Left hindlimb (tissue), 1 donor: ENCODE data around the gene MBD5.

Experiments
- DNase-seq: peaks from one replicate; pipeline ENCODE4 v3.0.0-alpha.2; 2018

Gene MBD5

DNA sequence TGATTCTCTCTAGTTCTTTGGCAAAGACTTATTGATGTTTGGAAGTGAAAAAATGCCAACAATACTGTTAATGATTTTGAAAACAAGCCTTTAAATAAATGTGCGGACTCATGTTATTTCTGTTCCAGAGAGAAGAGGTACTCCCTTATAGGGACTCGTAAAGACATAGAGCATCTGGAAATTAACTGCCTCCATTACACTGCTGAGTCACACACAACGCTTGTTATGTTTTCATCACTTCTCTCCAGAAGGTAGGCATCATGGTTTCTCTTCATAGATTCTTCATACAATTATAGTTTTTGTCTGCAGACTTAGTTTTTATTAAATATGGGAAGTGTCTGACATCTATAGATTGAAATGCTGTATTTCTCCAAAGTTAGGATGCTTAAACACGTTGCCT is 321.2 kb downstream of the MBD5 start:
- no peak for DNase-seq

DNA sequence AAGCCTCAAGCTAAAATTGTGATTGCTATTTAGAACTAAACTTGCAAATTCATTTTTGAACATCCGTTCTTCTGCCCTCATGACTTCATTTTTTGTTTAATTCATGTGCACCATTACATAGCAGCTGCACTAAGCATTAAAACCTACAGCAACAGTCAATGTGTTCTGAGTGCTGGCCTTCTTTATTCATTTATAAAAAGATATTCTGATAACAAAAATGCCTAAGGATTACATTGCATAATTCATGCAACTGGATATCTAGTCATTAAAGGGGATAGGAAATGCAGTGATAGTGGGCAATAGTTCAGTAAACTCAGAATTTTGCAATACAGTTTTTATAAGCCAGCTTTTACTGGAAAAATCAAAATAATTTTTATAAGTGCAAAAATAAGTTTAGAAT is 329.3 kb downstream of the MBD5 start:
- DNase-seq = no peak

DNA sequence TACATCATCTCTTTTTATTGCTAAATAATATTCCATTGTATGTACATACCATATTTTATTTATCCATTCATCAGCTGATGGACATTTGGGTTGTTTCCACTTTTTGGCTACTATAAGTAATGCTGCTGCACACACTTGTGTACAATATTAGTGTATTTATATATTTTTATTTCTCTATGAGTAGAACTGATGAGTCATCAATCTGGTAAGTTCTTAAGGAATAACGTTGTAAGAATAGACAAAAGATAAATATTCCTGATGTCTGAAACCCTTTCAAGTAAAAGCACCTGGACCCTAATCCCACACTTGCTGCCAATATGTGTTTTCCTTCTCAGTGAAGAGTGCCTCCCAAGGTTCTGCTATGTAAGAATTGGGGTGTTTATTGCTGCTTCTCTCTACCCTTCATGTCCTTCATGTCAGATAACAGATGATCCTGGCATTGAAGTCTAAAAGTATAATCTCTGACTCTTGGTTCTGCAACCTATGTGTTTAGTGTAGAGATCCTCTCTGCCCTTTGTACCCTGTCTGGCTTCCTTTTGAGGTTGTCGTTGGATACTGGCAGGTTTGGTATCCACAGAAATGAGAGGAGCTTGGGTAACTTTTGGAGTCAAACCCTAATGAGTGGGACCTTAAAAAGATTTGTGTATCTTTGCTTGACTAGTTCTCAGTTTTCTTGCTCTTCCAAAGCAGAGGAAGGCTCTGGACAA is 330.7 kb downstream of the MBD5 start:
- DNase-seq = no peak

DNA sequence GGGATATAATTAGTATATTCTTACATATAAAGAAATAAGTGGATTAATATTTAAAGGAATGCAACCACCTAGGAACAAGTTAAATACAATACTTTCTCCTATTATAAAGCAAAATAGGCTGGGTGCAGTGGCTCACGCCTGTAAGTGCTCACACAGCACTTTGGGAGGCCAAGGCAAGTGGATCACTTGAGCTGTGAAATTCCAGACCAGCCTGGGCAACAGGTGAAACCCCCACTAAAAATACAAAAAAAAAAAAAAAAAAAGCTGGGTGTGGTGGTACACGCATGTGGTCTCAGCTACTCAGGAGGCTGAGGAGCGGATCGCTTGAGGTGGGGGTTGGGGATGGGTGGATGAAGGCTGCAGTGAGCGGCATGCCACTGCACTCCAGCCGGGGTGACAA is 337.5 kb downstream of the MBD5 start:
- no peak for DNase-seq

DNA sequence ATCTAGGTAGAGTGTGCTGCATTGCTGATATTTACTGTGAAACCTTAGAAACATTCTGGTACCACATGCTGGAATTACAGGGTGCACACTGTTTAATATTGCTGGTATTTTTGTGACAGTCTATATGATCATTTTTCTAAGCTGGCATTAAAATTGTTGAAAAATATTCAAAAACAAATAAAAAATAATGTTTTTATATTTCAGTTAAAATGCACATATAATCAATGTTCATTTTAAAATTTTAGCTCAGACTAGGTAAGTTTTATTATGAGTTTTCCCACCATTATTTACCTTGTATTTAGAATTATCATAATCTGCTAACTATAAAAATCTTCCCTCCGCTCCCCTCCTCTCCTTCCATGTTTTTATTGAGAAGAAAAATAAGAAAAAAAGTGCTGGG is 339.8 kb downstream of the MBD5 start:
- no peak for DNase-seq

DNA sequence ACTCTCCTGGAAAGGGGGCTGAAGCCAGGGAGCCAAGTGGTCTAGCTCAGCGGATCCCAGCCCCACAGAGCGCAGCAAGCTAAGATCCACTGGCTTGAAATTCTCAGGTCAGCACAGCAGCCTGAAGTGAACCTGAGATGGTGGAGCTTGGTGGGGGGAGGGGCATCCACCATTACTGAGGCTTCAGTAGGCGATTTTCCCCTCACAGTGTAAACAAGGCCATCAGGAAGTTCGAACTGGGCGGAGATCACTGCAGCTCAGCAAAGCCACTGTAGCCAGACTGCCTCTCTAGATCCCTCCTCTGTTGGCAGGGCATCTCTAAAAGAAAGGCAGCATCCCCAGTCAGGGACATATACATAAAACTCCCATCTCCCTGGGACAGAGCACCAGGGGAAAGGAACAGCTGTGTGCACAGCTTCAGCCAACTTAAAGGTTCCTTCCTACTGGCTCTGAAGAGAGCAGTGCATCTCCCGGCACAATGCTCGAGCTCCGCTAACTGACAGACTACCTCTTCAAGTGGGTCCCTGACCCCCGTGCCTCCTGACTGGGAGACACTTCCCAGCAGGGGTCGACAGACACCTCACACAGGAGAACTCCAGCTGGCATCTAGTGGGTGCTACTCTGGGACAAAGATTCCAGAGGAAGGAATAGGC is 341.4 kb downstream of the MBD5 start:
- no peak for DNase-seq

DNA sequence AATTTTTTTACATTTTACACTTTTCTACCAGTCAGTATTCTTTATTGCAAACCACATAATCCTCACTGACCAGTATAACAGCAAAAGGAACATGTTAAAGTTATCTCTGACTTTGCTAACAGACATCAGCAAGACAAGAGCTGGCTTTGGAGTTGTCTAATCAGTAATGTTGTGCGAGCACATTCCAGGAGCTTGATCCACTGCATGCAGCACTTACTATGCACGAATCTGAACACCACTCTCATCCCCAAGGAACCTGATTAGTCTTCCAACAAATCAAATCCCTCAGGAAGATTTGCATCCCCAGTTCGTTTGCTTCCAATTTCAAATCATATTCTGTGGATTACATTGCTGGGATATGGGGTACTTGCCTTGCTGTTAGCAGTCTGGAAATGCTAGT is 354.3 kb downstream of the MBD5 start:
- DNase-seq = no peak

DNA sequence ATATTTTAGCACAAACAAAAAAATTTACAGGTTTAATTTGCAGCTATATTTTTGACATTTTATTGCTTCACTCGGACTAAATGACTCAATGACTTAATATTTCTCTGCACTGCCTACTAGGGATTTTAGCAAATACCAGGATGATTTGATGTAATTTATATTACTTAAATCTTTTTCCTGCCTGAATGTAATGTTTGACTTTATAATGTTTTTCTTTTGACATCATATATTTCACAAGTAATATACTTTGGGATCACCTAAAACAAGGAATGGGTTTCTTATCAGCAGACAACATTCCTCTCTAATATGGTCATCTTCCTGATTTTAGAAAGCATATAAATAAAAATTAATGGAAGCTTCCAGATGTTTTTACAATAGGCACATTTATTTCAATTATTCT is 370.4 kb downstream of the MBD5 start:
- DNase-seq = no peak

DNA sequence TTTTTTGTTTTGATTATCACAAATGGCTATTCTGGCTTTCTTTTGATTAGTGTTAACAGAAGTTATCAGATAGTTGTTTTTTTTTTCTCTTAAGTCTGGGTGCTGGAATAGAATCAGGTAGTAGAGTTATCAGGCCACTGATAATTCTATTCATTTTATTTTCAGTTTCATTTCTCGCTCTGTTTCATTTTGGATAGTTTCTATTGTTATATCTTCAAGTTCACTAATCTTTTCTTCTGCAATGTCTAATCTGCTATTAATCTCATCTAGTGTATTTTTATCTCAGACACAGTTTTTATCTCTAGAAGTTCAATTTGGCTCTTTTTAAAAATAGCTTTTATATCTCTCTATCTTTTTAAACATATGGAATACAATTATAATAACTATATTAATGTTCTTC is 381.9 kb downstream of the MBD5 start:
- DNase-seq = no peak

DNA sequence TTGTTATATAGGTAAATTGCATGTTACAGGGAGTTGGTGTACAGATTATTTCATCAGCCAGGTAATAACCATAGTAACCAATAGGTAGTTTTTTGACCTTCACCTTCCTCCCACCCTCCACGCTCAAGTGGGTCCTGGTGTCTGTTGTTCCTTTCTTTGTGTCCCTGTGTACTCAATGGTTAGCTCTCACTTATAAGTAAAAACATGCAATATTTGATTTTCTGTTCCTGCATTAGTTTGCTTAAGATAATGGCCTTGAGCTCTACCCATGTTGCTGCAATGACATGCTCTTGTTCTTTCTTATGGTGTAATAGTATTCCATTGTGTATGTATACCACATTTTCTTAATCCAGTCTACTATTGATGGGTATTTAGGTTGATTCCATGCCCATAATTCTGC is 390.0 kb downstream of the MBD5 start:
- no peak for DNase-seq

DNA sequence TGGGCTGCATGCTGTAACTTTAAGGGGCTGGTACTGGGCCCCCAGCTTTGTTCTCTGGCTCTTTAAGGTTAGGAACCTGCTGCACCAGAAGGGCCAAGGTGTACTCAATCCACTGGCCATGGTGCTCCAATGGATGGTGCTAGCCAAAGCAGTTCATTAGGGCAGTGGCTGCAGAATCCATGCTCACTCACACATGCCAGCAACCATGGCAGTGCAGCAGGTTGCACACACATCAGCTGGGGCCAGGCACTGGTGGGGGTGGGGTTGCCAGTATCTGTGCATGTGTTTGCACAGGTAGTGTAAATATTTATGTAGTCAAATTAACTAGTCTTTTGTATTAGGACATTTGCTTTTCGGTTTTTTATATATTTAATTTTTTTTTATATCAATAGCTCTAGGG is 395.4 kb downstream of the MBD5 start:
- no peak for DNase-seq

DNA sequence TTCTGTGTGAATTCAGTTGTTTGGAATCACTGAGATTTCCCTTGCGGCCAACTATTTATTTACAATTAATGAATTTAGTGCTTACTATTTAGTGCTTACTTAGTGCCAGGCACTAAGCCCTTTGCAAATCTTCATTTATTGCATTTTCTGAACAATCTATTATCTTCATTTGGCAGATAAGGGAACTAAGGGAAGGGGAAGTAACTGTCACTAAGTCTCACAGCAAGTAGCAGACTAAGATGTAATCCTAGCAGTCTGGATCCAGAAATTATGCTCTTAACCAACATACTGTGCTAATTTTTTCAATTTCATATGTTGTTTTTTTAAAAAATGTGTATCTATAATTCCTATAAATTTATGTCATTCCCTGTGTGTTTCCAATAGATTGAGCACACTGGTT is 409.2 kb downstream of the MBD5 start:
- DNase-seq = no peak

DNA sequence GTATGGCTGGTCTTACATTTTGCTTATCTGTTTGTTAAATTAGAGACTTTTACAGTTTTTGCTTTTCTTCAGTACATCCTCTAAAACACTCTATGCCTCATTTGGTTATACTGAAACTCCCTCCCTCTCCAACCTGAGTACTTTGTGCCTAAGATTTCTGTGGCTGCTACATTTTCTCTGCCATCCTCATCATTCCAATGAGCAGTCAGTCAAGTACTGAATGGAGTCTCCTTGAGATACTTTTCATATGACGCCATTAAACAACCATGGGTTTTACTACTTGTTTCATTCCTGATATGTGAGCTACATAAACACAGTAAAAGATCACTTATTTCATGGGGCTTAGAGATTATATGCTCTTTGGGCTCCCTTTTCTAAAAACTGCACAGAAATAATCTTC is 427.0 kb downstream of the MBD5 start:
- DNase-seq = no peak

DNA sequence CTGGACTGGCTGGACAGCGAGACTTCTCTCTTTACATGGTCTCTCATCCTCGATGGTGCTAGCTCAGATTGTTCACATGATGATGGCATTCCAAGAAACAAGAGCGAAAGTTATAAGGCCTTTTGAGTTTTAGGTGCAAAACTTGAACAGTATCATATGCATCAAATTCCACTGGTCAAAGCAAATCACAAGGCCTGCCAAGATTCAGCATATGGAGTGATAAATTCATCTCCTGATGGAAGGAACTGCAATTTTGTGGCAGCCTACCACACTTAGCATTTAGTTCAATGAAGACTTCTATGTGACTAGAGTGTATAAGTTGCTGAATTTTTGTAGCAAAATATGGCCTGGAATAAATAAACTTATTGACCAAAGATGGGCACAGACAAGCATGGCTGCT is 429.6 kb downstream of the MBD5 start:
- DNase-seq = no peak

DNA sequence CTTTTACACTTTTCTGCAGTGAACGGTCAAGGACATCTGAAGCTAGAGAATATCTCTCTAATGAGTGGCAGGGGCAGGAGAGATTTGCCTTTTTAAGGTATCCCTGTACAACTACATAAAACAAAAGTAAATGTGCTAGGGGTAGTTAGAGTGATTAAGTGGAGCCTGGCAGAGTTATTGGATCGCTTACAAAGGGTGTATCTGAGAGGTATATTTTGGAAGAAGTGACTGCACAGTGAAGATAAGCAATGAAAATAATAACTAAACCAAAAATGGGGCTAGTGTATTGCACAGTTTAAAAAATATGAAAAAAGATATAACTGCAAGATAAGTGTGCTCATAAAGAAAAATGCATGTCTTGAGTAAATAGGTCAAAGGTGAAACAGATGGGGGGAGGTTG is 430.2 kb downstream of the MBD5 start:
- no peak for DNase-seq

DNA sequence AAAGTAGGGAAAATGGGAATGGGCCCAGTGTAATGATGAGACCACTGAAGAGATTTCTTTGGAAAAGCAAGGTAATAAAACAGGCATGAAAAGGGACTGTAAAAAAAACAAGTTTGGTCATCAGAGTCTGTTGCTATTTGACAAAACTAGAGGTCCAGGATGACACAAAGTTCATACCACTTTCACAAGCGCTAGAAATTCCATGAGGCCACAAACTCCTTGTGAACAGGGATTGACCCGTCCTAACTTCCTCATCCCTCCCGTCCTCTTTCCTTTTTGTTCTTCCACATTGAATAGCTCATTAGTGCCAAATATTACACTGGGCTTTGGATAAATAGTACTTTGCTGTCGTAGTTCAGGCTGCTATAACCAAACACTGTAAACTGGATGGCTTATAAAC is 434.9 kb downstream of the MBD5 start:
- no peak for DNase-seq

DNA sequence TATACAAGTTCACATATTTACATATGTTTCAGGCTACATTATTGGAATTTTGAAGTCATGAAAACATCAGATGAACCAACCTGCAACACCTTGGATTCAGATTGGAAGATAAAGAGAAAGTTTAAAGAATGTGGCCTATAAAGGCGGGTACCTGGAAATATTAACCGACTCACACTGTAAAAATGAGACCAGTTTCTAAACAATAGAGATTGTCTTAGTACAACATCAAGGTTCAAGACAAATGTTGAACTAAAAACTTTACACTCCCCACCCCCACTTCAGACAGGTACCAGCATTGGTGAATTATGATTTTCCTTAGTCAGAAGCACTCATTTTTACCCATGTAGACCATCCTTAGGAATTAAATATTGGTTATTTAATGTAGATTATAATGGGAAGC is 437.3 kb downstream of the MBD5 start:
- no peak for DNase-seq

DNA sequence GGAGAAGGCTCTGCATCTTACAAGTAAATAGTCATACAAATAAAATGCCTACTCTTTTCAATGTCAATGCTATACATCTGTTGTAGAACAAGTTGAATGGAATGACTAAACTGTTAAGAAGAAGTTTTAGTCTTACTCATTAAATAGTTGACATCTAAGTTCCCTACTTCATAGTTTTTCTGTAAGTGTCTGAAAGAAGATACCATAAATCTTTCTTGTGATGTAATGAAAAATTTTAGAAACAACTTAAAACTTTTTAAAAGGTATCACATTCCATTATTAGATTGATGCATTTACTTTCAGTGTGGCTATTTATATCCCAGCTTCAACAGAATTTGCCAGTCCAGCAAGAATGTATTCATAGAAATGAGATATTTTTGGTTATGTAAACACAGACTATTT is 438.5 kb downstream of the MBD5 start:
- no peak for DNase-seq

DNA sequence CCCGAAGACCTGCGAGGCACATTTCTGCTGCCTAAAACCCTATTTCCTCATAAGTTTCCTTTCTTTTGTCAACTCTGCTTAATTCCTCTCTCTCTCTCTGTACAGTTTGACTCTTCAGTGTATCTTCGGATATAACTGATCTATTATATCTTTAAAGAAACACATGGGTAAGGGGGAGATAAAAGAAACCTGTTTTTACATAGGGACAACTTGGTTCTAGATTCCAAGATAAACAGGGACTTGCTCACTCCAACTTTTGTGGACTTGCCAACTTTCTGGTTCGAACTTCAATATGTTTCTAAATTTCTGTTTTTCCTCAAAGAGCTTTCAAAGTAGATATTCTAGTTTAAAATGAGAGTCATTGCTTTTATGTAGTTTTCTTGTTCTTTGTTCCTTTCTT is 441.0 kb downstream of the MBD5 start:
- no peak for DNase-seq

DNA sequence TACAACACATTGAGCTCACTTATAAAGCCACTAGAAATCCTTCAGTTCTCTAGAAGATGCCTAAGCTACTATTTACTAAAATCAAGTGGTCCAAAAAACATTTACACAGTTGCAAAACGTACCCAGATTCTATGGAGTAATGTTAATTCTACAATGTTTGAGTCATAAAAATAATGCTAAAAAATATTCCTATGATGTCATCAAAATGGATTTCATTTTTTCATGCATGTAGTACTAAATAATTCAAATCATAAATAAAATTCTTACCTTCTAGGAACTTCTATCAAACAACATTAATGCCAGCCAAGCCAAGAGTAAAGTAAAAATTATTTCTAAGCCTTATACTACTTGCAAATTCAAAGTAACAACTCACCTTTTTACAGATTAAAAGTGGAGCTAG is 454.7 kb downstream of the MBD5 start:
- no peak for DNase-seq

DNA sequence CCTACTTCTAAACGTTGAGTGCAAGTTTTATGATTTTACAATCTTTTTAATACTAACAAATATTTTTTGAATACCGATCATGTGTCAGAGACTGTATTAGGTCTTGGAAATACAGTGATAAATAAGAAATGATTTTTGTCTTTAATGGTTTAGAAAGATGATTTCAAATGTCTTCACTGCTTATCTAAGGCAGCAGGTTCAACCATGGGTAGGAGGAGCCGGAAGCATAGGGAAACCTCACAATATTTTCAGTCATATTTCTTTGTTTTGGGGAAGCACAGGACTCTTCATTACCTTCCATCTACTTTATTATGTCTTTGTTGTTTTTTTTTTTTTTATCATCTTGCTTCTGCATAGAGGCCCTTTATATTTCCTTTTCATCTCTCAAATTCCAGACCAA is 458.5 kb downstream of the MBD5 start:
- no peak for DNase-seq

DNA sequence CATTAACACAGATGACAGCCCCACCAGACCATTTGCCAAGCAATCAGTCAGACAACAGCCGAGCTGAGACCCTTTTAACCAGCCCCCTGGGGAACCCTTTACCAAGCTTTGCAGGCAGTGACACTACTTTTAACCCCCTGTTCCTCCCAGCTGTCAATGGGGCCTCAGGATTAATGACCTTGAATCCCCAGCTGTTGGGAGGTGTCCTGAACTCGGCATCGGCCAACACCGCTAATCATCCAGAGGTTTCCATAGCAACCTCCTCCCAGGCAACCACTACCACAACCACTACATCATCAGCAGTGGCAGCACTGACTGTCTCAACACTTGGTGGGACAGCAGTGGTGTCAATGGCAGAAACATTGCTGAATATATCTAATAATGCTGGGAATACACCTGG is 462.8 kb downstream of the MBD5 start:
- DNase-seq = peak; percentile 34

DNA sequence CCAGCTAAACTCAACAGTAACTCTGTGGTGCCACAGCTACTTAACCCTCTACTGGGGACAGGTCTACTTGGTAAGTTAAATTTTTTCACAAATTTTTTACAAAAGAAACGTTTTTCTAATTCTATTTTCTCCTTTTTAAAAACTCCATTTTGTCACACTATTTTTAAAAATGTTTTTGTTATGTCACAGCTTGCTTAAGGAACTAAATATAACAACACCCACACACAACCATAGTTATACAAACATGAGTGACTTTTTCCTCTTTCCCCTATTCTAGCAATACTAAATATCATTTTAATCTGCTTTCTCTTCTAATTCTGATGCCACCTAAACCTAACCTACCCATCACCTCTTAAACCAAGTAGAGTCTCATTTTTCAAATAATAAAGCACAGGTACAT is 463.2 kb downstream of the MBD5 start:
- no peak for DNase-seq

DNA sequence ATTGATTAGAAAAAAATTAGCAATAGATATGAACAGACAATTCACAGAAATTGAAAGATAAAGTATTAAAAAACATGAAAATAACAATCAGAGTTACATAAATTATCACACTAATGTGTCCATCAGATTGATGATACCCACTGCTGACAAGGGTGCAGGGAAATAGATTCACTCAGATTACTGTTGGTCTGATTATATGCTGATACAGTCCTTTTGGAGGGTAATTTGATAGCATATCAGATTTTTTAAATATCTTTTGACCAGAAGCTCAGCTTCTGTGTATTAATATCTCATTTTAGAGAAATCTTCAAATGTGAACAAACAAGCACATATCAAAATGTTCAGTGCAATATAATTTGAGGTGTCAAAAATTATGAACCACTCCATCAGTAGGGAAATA is 465.8 kb downstream of the MBD5 start:
- no peak for DNase-seq

DNA sequence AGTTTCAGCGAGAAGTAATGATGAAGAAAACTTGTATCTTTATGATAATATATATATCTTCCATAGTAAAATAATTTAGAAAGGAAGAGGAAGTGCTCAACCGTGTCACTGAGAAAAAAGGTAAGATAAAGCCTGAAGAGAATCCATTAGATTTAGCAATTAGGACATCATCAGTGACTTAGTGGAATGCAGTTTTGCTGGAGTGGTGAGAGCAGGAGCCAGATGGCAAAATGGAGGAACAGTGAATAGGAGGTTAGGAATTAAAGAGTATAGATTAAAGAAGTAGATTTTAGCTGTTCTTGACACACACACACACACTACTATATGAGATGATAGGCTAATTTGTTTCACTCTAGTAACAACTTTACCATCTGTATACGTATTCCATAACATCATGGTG is 466.5 kb downstream of the MBD5 start:
- DNase-seq = no peak
